22Rv1 (cell line): Measurements from ENCODE around the gene GRWD1.

Experiments
- H3K27ac ChIP-seq: fragments of 450-650 bp; 2 replicates; pipeline ENCODE4 v1.5.1; 2017
- CTCF ChIP-seq: fragments of 450-650 bp; IDR thresholded peaks from 2 replicates; pipeline ENCODE4 v1.5.1; 2017; ENCODE audit warnings: mild to moderate bottlenecking
- ZFX ChIP-seq: fragments of 450-650 bp; IDR thresholded peaks from 2 replicates; pipeline ENCODE4 v1.6.1; 2017; ENCODE audit warnings: antibody characterized with exemption, borderline replicate concordance

GRWD1 gene

DNA sequence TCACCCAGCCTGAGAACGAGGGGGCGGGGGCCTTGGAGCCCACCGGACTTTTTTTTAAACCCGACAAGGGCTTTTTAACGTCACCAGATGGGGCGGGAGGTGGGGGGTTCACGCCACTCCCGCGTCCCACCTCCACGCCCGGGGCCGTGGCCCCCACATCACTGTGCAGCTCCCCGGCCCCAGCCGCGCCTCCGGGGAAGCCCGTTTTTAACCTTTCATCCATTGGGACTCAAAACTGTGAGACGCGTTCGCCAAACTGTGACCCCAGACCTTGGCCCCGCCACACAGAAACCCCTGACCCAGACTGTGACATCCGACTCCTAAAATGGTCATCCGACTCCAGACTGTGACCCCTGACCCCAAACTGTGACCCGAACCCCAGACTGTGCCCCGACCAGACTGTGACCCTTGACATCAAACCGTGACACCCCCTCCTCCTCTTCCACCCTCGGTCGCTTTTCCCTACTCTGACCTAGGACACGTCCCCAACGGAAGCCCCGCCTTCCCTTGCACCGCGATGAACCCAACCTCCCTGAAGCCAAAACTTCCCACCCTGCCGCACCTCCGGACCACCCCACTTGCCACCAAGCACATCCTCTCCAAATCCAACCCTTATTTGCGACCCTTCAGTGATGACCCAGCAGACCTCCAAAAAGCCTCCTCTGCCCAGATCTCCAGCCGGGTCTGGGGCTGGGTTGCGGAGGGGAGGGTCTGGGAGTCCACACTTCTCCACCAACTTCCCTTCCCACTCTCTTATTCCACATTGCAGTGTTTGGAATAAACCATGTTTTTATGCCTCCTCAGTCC, 1.5 kb upstream of the GRWD1 start:
- TF ChIP-seq CTCF (no peak), ZFX (no peak)
- H3K27ac ChIP-seq = peak overlapping the region; percentile 91

- H3K27ac ChIP-seq = peak overlapping the region; percentile 91
- TF ChIP-seq ZFX (no peak), CTCF (no peak)
These were observed 915 bp upstream of the GRWD1 start for GRCh38 chr19:48444936-48445200.

- peak overlapping the region; percentile 91 for H3K27ac ChIP-seq
These were observed 552 bp upstream of the GRWD1 start for GRCh38 chr19:48445256-48445605.

GRCh38 chr19:48446579-48446978, 796 bp downstream of the GRWD1 start:
- TF ChIP-seq ZFX (no peak), CTCF (no peak)
- H3K27ac ChIP-seq = peak overlapping the region; percentile 91

More at GRCh38 chr19:48445256-48445605, 552 bp upstream of the GRWD1 start:
- TF ChIP-seq ZFX (no peak), CTCF (peak; percentile 66)

GRCh38 chr19:48448563-48448962, 2.8 kb downstream of the GRWD1 start:
- TF ChIP-seq CTCF = no peak
- no peak for TF ChIP-seq ZFX
- no peak overlapping the region for H3K27ac ChIP-seq

DNA sequence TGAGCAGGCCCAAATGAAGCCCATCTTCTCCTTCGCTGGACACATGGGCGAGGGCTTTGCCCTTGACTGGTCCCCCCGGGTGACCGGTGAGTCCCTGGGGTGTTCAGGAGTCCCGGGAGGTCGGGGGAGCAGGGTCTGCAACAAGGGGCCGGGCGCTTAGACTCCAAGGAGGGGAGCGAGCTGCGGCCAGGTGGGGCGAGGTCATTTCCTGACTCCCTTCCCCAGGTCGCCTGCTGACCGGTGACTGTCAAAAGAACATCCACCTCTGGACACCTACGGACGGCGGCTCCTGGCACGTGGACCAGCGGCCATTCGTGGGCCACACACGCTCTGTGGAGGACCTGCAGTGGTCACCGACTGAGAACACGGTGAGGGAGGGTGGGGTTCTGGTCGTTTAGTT, 4.7 kb downstream of the GRWD1 start:
- no peak overlapping the region for H3K27ac ChIP-seq
- TF ChIP-seq CTCF (no peak), ZFX (no peak)

DNA sequence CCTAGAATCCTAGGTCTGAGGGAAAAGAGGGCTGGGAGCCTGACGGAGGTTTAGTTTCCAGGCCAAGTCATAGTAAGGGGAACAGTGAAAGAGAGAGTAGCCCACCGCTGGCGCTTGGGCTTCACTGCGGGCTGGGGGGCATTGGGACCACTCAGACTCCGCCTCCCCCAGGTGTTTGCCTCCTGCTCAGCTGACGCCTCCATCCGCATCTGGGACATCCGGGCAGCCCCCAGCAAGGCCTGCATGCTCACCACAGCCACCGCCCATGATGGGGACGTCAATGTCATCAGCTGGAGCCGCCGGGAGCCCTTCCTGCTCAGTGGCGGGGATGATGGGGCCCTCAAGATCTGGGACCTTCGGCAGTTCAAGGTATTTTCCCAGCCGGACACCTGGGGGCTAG, 5.1 kb downstream of the GRWD1 start:
- TF ChIP-seq CTCF (no peak), ZFX (no peak)
- no peak overlapping the region for H3K27ac ChIP-seq
